ENCODE measurements around the gene PTPRD.
A peak's percentile ranks its signal among the peaks of the same experiment; 100 is the strongest.

Gene PTPRD

DNA sequence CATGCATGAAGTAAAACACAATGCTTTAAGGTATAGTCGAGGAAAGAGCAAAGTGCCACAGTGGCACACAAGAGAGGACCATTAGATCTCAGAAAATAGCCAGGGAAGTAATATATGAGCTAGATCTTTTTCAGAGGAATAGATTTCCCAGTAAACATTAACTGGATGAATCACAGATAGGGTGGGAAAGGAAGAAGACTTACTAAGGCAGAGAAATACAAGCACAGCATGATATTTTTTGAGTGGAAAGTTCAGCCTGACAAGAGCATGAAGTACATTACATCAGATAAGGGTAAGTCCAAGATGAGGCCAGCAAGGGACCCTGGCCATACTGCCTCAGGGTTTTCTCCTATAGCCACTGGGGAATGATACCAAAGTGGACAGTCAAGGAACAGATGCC lies 2008.6 kb downstream of the PTPRD start:
- DNase-seq = no peak

DNA sequence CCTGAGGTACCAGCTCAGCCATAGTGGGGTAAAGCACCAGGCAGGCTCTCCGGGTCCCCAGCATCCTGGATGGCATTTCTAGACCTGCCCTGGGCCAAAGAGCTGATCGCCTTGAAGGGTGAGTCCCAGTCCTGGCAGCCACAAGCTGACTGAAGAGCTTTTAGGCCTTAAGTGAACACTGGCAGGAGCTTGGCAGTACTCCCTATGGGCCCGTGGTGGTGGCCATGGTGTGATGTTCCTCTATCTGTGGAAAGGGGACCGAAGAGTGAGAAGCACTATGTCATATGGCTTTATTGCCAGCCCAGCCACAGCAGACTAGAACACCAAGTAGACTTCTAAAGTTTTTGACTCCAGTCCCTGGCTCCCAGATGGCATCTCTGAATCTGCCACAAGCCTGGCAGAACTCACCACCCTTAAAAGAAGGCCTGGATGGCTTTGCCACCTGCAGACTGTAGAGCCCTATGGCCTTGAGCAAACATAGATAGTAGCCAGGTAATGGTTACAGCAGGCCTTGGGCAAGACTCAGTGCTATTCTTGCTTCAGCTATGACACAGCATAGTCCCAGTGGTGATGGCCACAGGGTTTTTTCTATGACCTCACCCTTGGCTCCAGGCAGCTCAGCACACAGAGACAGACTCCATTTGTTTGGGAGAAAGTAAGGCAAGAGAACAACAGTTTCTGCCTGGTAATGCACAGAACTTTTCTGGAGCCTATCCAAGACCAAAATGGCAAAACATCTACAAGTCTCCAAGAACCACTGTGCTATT lies 2011.7 kb downstream of the PTPRD start:
- no peak for DNase-seq

DNA sequence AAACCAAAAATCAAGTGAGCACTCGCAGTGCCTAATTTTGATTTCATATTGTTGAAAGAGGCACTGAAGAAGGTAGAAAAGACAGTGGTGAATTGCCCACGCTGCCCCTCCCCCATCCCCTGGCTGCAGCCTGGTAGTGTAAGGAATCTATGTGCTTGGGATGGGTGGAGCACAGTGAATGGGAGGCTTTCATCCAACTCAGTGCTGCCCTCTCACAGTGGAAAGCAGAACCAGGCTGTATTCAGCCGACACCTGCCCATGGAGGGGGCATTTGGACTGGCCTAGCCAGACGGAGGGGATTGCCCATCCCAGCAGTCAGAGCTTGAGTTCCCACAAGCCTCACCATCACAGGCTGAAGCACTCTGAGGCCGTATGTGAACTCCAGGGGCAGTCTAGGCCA lies 2012.9 kb downstream of the PTPRD start:
- no peak for DNase-seq

DNA sequence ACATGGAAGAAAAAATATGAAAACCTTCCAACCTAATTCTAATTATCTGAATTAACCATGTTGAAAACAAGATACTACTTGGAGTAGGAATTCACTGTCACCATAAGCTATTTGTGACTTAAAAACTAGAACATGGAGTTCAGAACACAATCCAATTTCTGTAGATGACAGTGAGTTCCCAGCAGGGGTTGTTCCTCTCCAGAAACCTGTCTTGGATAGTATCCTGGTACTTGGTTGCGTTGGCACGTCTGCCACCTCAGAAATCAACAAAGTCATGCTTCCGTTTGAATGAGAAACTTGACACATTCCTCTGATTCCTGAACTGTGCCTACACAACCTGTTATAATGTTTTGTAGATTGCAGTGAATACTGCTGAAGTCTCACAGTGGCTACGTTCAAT lies 2023.3 kb downstream of the PTPRD start:
- no peak for DNase-seq

DNA sequence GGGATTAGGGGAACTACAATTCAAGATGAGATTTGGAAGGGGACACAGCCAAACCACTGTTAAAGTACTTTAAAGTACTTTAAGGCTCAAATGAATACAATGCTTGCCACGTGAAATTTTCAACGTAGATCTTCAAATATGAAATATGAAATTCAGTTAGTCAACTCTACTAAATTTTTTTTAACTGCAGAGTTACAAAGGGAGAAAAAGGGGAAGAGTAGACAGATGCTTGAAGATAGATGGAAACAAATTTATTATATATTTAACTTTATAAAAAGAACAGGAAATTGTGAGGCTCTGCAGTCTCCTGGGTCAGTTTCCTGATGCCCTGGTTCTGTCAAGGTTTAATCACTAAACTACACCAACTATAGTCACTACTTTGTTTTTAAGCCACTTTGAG lies 2027.8 kb downstream of the PTPRD start:
- DNase-seq = no peak

DNA sequence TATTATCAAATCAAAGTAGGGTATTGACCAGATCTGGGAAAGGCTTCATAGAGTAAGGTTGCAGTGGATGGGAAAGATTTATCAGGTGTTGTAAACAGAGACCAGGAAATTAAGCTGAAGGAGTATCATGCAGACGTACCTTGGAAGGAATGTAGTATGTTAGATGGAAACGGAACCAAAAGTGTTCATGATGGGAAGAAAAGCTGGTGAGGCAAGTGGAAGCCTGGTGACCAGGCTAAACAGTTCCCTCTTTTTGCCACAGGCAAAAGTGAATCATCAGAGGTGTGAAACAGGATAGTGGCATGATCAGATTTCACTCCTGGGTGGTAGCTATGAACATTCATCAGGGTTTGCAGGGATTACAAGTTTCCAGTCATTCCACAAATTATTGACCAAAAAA lies 2033.1 kb downstream of the PTPRD start:
- DNase-seq = no peak

DNA sequence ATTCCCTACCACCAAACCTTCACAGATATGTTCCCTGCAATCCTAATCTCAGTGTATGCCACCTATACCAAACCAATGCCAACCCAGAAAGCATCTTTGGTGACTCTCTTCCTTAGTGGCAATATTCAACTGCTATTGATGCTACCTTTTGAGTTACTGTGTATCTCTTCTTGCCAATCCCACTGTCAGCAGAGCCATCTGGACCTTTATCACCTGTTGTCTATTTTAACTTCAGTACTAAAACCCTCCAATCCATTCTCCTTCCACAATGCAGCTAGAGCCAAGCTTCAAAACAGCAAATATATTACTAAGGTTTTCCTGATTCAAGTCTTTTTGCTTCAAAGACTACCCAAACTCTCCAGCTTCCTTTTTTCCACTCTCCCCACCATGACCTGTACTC lies 2036.1 kb downstream of the PTPRD start:
- no peak for DNase-seq

DNA sequence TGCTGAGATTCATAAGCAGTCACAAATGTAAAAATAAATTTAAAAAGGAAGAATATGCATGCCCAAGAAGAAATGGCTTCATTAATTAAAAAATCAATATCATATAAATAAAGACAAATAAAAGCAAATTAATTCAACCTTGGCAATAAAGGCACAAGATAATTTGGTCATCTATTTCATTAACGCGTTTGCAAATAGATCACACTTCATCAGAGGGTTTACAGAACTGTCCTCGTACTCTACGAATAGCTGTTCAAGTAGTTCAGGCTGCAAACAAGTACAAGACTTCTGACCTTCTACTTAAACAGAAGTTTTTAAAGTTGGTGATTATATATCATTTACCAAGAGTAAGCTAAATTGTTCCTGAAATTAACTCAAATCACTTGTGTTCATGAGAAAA lies 2038.0 kb downstream of the PTPRD start:
- DNase-seq = no peak

DNA sequence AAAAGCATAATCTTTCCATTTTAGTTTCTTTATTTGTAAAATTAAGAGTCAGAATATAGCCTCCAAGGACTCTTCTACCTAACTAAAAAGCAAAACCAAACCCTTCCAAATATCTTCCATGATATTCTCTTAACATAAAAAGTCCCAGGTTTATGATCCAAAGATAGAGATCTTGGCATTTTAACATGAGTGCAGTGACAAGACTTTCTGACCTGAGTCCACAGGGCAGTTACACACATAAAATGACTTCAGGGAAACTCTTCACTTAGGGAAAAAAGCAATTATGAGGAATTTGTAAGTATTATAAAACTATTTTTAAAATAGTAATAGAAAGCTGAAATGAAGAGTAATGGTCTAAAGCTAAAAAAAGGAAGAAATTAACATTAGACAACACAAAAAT lies 2040.6 kb downstream of the PTPRD start:
- no peak for DNase-seq

DNA sequence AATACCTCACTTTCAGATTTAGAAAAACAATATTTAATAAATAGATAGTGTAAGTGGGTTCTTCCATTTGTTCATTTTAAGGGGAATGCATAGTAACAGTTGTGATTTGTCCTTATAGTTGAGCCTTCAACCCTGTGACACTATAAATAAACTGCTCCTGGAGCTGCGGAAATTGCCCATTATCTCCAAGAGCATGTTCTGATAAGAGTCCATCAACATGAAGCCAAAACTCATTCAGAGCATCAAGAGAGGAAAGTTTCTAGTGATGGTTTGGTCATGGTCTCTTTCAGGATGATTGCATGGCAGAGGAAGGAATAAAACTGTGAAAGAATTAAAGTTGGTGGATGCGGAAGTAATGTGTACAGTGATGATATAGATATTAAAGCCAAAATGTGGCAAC lies 2041.2 kb downstream of the PTPRD start:
- no peak for DNase-seq

DNA sequence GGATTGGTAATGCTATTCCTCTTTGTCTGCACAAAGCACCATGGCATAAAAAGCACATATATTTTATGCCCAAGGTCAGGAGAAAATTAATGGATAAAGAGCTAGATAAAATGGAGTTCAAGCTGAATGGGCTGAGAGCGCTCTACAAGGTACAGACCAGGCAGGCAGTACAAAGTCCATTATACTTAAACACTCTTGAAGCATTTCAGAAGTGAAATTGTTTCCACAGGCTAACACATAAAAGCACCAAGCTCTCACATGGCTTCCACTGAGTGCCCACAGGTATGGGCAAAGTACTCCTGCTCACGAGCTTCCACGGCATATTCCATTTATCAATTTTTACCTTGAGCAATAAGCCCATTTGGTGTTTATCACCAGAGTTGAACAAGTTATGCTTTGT lies 2042.0 kb downstream of the PTPRD start:
- DNase-seq = no peak

DNA sequence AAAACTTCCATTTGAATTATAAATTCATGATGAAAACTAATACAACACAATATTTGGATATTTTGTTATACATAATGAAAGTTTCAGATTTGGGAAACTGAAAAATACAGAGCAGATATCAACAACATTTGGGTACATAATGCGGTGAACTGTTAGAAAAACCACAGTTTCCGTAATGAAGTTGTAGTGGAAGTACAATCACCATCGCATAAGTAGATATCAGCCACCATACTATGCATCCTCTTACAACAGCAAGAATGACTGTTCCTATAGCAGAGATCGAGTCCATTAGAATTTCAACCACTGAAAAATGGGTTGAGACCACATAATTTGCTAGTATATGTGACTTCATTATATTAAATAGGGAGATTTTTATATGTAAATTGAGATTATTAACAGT lies 2043.0 kb downstream of the PTPRD start:
- DNase-seq = no peak

DNA sequence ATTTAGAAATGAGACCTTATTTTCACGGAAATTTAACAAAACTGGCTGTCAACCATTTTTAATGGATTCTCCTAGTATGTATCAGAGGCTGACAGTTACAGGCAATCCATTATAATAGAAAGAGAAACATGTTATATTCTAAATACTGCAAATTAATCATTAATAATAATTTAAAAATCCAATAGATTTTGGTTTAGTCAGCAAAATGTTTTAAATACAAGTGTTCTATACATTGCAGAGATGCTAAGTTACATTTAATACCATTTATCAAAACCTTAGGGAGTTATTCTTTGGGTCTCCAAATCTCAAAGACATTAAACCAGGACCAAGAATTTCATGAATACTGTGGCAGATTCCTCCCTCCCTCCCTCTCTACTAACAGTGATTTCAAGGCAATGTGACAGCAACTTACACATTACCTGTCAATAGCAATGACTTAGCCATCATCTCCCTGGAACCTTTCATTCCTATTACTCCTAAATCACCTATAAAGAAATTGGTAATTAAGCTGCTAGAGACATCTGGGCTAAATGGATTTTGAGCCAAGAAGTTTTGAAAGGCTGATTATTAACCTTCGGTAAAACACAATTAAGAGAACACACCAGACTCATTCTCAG lies 2044.7 kb downstream of the PTPRD start:
- DNase-seq = no peak

DNA sequence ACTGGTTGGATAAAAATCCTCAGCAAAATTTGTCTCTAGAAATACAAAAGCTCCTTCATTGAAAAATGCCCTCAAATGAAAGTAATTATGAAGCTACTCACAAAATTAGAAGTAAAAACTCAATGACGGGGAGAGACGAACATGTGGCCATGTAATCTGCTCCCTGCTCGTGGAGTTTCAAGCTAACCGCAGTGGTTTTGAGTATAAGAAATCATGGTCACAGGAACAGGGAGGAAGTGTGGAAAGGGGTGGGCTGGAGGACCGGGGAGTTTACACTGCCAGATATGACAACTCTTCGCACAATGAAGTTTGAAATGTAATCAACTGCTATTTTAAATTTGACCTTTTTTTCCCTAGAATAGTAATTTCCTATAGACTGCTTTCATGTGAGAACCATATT lies 2047.8 kb downstream of the PTPRD start:
- DNase-seq = no peak

DNA sequence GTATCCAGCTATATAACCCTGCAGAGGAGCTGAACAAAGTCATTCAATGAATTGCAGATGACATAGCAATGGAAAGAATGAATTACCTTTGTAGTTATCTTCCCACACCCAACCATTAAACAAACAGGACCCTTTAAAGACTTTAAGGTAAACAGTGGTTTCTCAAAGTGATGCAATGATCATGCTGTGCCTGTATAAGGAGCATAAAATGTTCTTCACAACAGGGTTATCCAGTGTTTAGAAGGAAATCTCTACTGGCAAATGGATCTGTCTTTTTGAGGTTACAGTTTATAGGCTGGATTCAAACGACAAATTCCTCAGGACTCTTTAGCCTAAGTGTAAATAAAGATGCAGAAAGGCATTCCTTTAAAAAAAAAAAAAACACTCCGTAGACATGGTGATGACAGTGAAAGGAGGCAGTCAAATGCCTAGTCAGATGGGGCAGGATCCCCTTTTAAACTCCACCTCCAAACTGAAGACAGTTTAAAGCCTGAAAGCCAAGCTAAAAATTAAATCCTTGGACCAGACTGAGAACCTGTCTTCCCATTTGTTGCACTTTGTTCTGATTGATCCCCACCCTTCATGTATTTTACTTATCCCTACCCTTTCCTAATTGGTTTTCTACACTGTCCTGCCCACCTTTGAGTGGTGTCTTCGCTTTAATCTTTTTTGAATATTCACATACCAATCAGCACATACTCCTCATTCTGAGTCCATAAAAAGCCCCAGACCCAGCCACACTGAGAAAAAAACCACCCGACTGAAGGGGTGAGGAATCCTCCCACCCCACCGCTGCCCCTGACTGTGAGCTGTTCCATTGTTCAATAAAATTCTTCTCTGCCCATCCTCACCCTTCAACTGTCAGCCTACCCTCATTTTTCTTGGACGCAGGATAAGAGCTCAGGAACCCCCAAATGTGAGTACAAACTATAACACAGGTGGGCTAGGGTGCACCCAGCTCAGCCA lies 2052.0 kb downstream of the PTPRD start:
- no peak for DNase-seq

DNA sequence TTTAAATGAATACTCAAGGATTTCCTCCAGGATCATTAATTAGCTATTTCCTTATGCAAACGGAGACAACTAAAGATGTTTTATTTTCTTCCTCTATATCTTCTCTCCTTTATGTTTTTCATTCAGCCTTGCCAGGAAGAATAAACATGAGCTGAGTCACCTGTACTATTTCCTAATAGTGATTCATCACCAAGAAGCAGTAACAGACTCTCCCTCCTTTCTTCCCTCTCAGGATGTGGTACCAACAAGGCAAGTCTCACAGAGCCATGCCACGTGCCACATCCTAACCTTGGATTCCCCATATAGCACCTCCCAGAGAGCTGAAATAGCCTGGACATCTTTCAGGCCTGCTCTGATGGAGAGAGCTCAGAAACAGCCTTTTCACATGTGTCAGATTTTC lies 2054.6 kb downstream of the PTPRD start:
- no peak for DNase-seq

DNA sequence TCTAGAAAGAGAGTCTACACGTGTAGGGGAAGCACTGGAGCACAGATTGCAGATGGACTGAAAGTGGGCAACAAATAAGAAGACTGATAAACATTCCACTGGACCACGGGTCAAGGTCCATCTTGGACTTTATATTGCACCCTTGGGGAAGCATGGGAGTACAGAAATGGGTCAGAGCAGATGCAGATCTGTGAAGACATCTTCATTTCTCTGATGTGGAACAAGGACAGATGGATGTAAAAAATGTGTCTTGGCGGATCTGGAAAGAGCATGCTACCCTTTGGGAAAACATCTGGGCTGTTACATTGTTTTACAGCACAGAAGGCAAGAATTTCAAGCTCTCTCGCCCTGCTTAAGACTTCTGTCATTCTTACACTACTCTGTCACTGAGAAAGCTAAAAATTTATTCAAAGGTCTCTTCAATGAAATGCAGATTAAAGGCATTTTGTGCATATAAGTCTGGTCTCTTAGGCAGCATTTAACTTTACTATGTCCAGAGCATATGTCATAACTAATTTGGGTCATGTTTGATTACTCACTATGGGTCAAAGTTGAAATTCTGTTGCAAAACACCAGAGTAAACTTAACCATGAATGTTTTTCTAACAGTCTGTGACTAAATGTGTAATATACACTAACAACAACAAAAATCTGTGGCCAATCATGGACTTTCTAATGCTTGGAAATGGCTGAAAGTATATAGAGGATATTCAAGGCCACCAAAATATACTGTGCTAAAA lies 2056.9 kb downstream of the PTPRD start:
- DNase-seq = peak; percentile 54

DNA sequence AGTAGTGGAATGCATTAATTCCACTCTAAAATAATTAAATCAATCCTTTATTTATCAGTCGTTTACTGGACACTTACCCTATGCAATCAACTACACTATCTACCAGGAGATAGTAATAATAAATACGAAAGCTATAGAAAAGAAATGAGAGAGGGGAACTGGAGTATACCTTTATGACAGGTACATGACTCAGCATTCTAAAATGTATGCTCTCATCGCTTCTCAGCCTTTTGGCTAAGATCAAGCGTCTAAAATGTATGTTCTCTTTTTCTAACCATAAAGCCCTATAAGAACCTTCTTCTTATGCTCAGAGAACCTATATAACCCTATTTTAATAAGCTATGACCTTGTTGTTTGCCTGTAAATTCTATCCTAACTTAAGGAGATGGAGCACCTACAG lies 2059.4 kb downstream of the PTPRD start:
- DNase-seq = no peak

DNA sequence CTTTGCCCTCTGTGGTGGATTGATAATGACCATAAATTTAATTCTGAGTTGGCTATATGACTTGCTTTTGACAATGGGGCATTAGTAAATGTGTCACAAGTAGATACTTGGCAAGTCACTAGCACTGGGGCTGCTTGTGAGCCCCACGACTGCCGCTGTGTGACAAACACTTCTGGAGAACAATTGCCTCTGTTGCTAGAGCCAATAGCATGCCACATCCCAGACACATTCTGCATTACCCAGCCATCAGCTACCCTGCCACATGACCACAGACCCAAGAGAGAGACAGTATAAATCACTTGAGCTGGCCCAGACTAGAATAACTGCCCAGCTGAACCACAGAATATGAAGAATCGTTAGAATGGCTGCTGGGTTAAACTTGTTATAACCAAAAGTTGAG lies 2060.1 kb downstream of the PTPRD start:
- DNase-seq = no peak

DNA sequence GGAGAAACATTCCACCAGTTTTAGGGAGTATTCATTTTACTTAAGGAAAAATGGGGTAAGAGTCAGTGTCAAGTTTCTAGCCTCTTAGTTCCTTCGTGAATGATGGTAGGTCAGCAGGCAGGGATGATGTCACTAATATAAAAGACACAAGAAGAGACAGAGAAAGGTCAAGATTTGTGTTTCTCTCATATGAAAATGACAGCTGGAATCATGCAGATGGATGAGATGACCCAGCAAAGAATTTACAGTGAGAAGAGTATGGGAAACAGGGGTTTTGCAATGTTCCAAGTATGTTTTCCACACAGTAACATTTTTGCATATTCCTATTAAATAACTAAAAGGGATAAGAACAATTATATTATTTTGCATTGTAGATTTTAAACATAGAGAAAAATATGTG lies 2063.6 kb downstream of the PTPRD start:
- DNase-seq = no peak

DNA sequence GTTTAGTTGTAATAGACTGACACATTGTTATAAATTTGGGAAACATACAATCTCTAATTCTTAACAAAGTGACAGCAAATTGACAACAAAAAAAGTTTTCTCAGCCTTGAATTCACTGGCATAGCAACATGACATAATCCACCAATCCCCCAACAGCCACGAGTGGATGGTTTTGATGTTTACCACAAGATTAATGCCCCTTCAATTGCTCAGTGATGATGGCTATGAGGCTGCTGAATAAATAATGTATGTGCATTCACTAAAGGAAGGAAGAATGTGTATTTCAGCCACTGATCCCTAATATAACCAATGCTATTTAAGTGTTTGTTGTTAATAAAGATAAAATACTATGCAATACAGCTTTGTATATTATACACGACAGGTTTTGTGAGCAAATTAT lies 2069.6 kb downstream of the PTPRD start:
- DNase-seq = peak; percentile 33

DNA sequence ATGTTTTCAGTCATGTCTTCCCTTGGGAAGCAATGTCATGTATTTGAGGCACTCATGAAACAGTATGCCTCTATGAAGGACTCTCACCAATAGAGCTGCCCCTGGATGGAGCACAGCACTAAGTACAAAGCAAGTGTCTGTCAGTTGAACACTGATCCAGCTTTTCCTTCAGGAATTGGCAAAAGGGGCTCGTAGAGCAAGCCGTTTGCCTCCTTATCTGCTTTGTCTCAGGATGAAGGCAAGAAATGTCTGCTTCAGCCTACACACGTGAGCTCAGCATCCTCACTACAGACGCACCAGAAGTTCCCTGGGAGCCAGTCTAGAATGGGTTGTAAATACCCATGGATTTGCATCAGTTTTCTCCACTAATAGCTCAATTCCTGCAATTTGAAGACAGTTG lies 2070.3 kb downstream of the PTPRD start:
- DNase-seq = peak; percentile 24

DNA sequence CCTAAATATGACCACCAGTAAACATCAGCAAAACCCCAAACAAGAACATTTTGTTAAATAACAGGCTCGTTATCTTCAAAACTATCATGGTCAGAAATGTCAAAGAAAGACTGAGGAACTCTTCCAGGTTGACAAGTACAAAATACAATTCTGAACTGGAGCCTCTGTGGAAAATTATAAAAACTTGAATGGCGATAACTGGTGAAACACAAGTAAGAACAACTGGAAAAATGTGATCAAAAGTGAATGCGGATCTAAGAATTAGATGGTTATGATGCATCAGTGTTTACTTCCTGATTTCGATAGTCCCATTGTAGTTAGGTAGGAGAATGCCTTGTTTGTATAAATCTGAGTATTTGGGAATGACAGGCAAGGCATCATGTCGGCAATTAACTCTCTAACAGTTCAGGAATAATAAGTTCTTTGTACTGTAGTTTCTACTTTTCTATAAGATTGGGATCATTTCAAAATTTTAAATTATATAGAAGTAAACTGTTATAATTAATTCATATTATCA lies 2073.1 kb downstream of the PTPRD start:
- DNase-seq = no peak

All from eye (tissue), 1 donor.